Measurements from ENCODE around the gene TRIP13. TPM values are rescaled to one million over a fixed set of nuclear protein-coding genes. Genes with fewer than 3 reads are reported as not detected.

The TRIP13 gene
- total RNA-seq, 1 experiment from 2014 or later, result 45.9 TPM

GRCh38 chr5:932151-932627 is 39.5 kb downstream of the TRIP13 start:
- intact Hi-C loops (cut with micrococcal nuclease; ENCODE audit: unreplicated experiment), result no loop called here
- DNase-seq (ENCODE audit: low read depth, low spot score) (no peak), ATAC-seq (no peak)
- H3K4me3 ChIP-seq (ENCODE audit: low read depth in 2 of 2, low read length in 2 of 2), result no peak overlapping the region
- ChIA-PET POLR2A (no interaction called here), CTCF (interaction anchor here (0.7 kb wide), 1 partner anchor 165 kb away, joined by 4 read pairs; no protein-coding TSS in a partner anchor)
- in situ Hi-C loops (cut with HindIII; ENCODE audit: low pct_unique_long_range_greater_than_20kb, low sequenced_read_pairs), result no loop called here
- no TSS peak for BruUV-seq (replicated peaks)
- H3K27me3 ChIP-seq (ENCODE audit: control insufficient read depth, insufficient read depth, low read length), result no peaks in the 10 kb centered on the region
- no peaks in the 10 kb centered on the region for H3K4me1 ChIP-seq (ENCODE audit: control insufficient read depth, insufficient read depth, low read length)
- TF ChIP-seq POLR2AphosphoS5 (IDR thresholded peaks at IDR 0.05; ENCODE audit: low read depth, low read length) (no peak), REST (IDR thresholded peaks at IDR 0.05; ENCODE audit: insufficient read depth in 1 of 2, low read depth in 2 of 2, low read length in 1 of 2) (no peak), SIN3A (IDR thresholded peaks at IDR 0.05; ENCODE audit: borderline replicate concordance, insufficient read depth, low read depth, low read length) (no peak), TCF7L2 (IDR thresholded peaks at IDR 0.05; ENCODE audit: low read depth, low read length) (no peak)
- TF ChIP-seq, protein P1, sequence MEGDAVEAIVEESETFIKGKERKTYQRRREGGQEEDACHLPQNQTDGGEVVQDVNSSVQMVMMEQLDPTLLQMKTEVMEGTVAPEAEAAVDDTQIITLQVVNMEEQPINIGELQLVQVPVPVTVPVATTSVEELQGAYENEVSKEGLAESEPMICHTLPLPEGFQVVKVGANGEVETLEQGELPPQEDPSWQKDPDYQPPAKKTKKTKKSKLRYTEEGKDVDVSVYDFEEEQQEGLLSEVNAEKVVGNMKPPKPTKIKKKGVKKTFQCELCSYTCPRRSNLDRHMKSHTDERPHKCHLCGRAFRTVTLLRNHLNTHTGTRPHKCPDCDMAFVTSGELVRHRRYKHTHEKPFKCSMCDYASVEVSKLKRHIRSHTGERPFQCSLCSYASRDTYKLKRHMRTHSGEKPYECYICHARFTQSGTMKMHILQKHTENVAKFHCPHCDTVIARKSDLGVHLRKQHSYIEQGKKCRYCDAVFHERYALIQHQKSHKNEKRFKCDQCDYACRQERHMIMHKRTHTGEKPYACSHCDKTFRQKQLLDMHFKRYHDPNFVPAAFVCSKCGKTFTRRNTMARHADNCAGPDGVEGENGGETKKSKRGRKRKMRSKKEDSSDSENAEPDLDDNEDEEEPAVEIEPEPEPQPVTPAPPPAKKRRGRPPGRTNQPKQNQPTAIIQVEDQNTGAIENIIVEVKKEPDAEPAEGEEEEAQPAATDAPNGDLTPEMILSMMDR (IDR thresholded peaks at IDR 0.05), result no peak
- no peaks in the 10 kb centered on the region for H3K36me3 ChIP-seq (ENCODE audit: control insufficient read depth, insufficient read depth, low read length)
- H3K9me3 ChIP-seq (ENCODE audit: control insufficient read depth, insufficient read depth, low read depth, low read length), result no peaks in the 10 kb centered on the region
- H3K27ac ChIP-seq (ENCODE audit: low read length), result no peak overlapping the region

DNA sequence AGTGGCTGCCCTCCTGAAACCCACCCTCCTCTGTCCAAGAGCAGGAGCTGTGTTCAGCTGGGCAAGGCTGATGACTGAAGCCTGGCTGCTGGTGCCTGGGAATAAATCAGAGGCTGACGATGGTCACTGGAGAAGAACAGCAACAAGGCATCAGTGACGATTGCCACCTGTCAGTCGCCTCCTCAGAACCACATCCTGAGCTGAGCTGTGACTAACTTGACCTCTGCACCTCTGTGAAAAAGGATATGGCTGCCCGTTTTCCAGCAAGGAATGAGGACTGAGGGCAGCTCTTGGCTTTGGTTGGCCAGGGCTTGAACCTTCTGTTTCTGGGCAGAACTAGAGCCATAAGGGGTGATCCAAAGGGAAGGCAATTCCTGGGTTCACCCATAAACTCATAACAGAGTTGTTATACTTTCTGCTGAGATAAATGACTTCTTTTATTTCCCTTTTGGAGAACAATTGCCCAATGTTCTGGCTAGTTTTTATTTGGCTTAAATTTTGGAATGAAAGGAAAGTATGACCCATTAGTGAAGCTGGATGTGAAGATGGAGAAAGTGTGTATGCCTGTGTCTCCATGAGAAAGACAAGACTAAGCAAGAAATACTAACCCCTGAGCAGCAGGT is 40.1 kb downstream of the TRIP13 start:
- H3K36me3 ChIP-seq (ENCODE audit: control insufficient read depth, insufficient read depth, low read length), result no peaks in the 10 kb centered on the region
- no peaks in the 10 kb centered on the region for H3K27me3 ChIP-seq (ENCODE audit: control insufficient read depth, insufficient read depth, low read length)
- in situ Hi-C loops (cut with HindIII; ENCODE audit: low pct_unique_long_range_greater_than_20kb, low sequenced_read_pairs), result no loop called here
- TF ChIP-seq TCF7L2 (IDR thresholded peaks at IDR 0.05; ENCODE audit: low read depth, low read length) (no peak), REST (IDR thresholded peaks at IDR 0.05; ENCODE audit: insufficient read depth in 1 of 2, low read depth in 2 of 2, low read length in 1 of 2) (no peak), SIN3A (IDR thresholded peaks at IDR 0.05; ENCODE audit: borderline replicate concordance, insufficient read depth, low read depth, low read length) (no peak), POLR2AphosphoS5 (IDR thresholded peaks at IDR 0.05; ENCODE audit: low read depth, low read length) (no peak)
- TF ChIP-seq, protein P1 (IDR thresholded peaks at IDR 0.05), result no peak
- ChIA-PET CTCF (no interaction called here), POLR2A (no interaction called here)
- no TSS peak for BruUV-seq (replicated peaks)
- ATAC-seq, result no peak
- no peaks in the 10 kb centered on the region for H3K4me1 ChIP-seq (ENCODE audit: control insufficient read depth, insufficient read depth, low read length)
- H3K9me3 ChIP-seq (ENCODE audit: control insufficient read depth, insufficient read depth, low read depth, low read length), result no peaks in the 10 kb centered on the region
- no peak for DNase-seq (ENCODE audit: low read depth, low spot score)
- no peak overlapping the region for H3K27ac ChIP-seq (ENCODE audit: low read length)
- intact Hi-C loops (cut with micrococcal nuclease; ENCODE audit: unreplicated experiment), result no loop called here
- no peak overlapping the region for H3K4me3 ChIP-seq (ENCODE audit: low read depth in 2 of 2, low read length in 2 of 2)

All from Panc1 (cell line).